Lung (tissue), 12 donors: ENCODE data around the gene ACTL8. TPM values are rescaled to one million over a fixed set of nuclear protein-coding genes. Genes with fewer than 3 reads are reported as not detected.
"Not testable (repeated sequence)": the region's sequence is repeated elsewhere in the genome, so short reads cannot be mapped to it uniquely, and the experiment has no call there.

Experiments used
- ATAC-seq: fragments of 200-7000 bp; cut with Tn5 transposase; one replicate; pipeline ENCODE4 v1.9.1; 2020; ENCODE audit warnings: moderate number of reproducible peaks; ENCODE audit not compliant: insufficient read depth, low FRiP score
- DNase-seq, 3 donors: peaks; one replicate each; pipeline ENCODE4 v3.0.0-alpha.2; 2013 to 2017
- H3K27ac ChIP-seq, 2 donors: one replicate each; pipeline ENCODE4 v1.5.1; 2013; ENCODE audit warnings: mild to moderate bottlenecking in 2 of 2, moderate library complexity in 2 of 2, control low read depth in 1 of 2, inconsistent platforms in 1 of 2, low read depth in 1 of 2, low read length in 1 of 2
- H3K27me3 ChIP-seq, 3 donors: one replicate each; pipeline ENCODE4 v1.5.1; 2013; ENCODE audit warnings: low read length in 2 of 3; ENCODE audit not compliant: control insufficient read depth in 3 of 3, insufficient read depth in 3 of 3
- H3K36me3 ChIP-seq, 4 donors: one replicate each; pipeline ENCODE4 v1.5.1; 2013; ENCODE audit warnings: low read length in 4 of 4, mild to moderate bottlenecking in 1 of 4, moderate library complexity in 1 of 4; ENCODE audit not compliant: control insufficient read depth in 4 of 4, insufficient read depth in 4 of 4
- H3K4me1 ChIP-seq, 5 donors: one replicate each; pipeline ENCODE4 v1.5.1; 2013; ENCODE audit warnings: low read length in 5 of 5, mild to moderate bottlenecking in 2 of 5, moderate library complexity in 1 of 5; ENCODE audit not compliant: control insufficient read depth in 5 of 5, insufficient read depth in 5 of 5
- H3K4me3 ChIP-seq: one replicate; pipeline ENCODE4 v1.5.1; 2013; ENCODE audit warnings: mild to moderate bottlenecking, control low read depth, moderate library complexity
- H3K9ac ChIP-seq, 2 donors: one replicate each; pipeline ENCODE4 v1.5.1; 2013; ENCODE audit warnings: low read length in 2 of 2, control low read depth in 1 of 2; ENCODE audit not compliant: insufficient read depth in 1 of 2
- H3K9me3 ChIP-seq, 4 donors: one replicate each; pipeline ENCODE4 v1.5.1; 2013; ENCODE audit warnings: low read length in 3 of 4, mild to moderate bottlenecking in 1 of 4, moderate library complexity in 1 of 4; ENCODE audit not compliant: control insufficient read depth in 4 of 4, insufficient read depth in 3 of 4
- CTCF ChIP-seq: IDR thresholded peaks from 2 replicates; pipeline ENCODE4 v1.5.1; 2012; ENCODE audit warnings: mild to moderate bottlenecking; ENCODE audit errors: control extremely low read depth, extremely low read depth
- WGBS, 2 donors: extraction: QIAGEN DNeasy Blood & Tissue Kit; methylation state at CpG; one replicate each; pipeline ENCODE4 v1.1.7; 2013; 5-methylcytosine and 5-hydroxymethylcytosine counted together
- polyA plus RNA-seq, 2 donors: library from polyadenylated mRNA; stranded (reverse); fragments of 200-250 nt; gene quantifications; one replicate each; pipeline ENCODE4 v1.2.1, GENCODE V29; 2013
- total RNA-seq, 2 donors: library from RNA; depleted of rRNA in 1 of 2; stranded (reverse); fragments of >200 nt in 1 of 2; gene quantifications; one replicate each; pipeline ENCODE4 v1.2.1, GENCODE V29; 2014 to 2021
- donor health status: control.
- donor health status: control.
- donor health status: Bipolar disorder and iron deficiency.
- donor health status: healthy.
- donor health status: DM: yes; HTN: yes; CAD: no.

The ACTL8 gene
- total and polyA plus RNA-seq, 4 donors, result not detected

DNA sequence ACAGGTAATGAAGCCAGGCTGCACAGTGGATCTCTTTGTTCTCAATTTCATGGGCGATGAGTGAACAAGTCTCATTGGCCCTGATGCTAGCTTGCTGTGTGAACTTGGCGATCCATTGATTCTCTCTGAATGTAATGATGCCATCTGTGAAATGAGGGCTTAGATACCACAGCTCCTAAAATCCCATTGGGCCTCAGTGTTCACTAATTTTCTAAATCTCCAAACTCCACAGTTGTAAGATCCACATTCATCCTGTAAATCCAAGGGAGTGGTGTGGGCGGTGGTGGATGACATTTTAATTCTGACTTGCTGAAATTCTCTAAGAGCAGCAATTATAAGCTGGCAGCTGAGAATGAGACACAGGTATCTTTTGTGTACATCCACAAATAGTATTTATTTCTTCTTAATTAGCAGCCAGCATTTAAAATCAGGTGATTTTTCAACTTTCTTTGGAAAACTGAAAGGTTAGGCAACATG lies 9.6 kb upstream of the ACTL8 start:
- no peak for ATAC-seq
- H3K27me3 ChIP-seq, result no peaks in the 10 kb centered on the region
- no peaks in the 10 kb centered on the region for H3K36me3 ChIP-seq
- H3K9ac ChIP-seq, result no peak overlapping the region
- 89 to 90% methylated on average over 3 of the region's 3 CpGs for WGBS, 2 donors
- H3K27ac ChIP-seq, result no peak overlapping the region
- no peak for DNase-seq
- peaks cover 0 to 43% (median 11%) of the 10 kb centered on the region in 5 donors for H3K4me1 ChIP-seq
- peaks cover 0 to 4% (median 0%) of the 10 kb centered on the region in 4 donors for H3K9me3 ChIP-seq
- H3K4me3 ChIP-seq, result no peak overlapping the region
- TF ChIP-seq CTCF, result no peak

DNA sequence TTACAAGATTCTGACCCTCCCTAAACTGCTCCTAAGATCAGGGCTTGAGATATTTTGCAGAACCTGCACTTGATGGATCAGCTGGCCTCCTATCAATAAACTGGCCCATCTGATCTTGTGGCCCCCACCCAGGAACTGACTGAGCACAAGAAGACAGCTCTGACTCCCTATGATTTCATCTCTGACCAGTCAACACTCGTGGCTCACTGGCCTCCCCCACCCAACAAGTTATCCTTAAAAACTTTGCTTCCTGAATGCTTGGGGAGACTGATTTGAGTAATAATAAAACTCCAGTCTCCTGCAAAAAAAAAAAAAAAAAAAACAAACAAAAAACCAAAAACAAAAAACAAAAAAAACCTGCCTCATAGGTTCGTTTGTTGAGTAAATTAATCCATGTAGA lies 8.9 kb upstream of the ACTL8 start:
- not testable (repeated sequence) for ATAC-seq, H3K9ac ChIP-seq, H3K27ac ChIP-seq, DNase-seq, H3K4me3 ChIP-seq, H3K27me3 ChIP-seq, H3K9me3 ChIP-seq, H3K36me3 ChIP-seq
- WGBS, 2 donors, result 52 to 57% methylated on average over 2 of the region's 2 CpGs
- peaks cover 0 to 37% (median 11%) of the 10 kb centered on the region in 5 donors for H3K4me1 ChIP-seq

GRCh38 chr1:17746920-17747319 lies 8.2 kb upstream of the ACTL8 start:
- no peak overlapping the region for H3K9ac ChIP-seq
- WGBS, 2 donors, result 76 to 83% methylated on average over 2 of the region's 2 CpGs
- H3K27ac ChIP-seq, result no peak overlapping the region
- no peak for TF ChIP-seq CTCF
- peaks cover 0 to 3% (median 0%) of the 10 kb centered on the region in 4 donors for H3K9me3 ChIP-seq
- H3K36me3 ChIP-seq, result no peaks in the 10 kb centered on the region
- peaks cover 0 to 30% (median 8%) of the 10 kb centered on the region in 5 donors for H3K4me1 ChIP-seq
- ATAC-seq (no peak), DNase-seq (no peak)
- H3K4me3 ChIP-seq, result no peak overlapping the region
- no peaks in the 10 kb centered on the region for H3K27me3 ChIP-seq

DNA sequence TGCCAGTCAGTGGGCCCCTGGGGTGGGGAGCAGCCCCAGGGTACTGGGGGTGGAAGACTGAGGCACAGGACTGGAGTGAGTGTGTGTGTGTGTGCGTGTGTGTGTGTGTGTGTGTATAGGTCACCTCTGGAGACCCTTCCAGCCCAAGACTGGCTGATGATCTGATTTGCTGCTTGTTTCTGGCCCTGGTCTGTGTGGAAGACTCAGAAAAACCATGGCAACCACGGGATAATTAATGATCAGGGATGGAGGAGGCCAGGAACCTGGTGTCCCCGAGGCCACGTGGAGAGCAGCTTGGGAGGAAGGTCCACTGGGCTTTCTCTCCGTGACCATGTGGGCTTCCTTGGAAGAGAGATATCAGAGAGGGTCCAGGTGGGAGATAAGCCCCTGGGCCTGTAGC lies 4.8 kb upstream of the ACTL8 start:
- peaks cover 0 to under 1% (median 0%) of the 10 kb centered on the region in 5 donors for H3K4me1 ChIP-seq
- ATAC-seq (no peak), DNase-seq (no peak)
- TF ChIP-seq CTCF, result no peak
- WGBS, 2 donors, result 68 to 79% methylated on average over 5 of the region's 5 CpGs
- H3K27ac ChIP-seq, result no peak overlapping the region
- peaks cover 0 to 11% (median 5%) of the 10 kb centered on the region in 4 donors for H3K9me3 ChIP-seq
- no peak overlapping the region for H3K4me3 ChIP-seq
- no peaks in the 10 kb centered on the region for H3K36me3 ChIP-seq
- no peaks in the 10 kb centered on the region for H3K27me3 ChIP-seq
- H3K9ac ChIP-seq, result no peak overlapping the region
